Activated CD8-positive, alpha-beta memory T cell treated with anti-CD3 and anti-CD28 coated beads, Interleukin-2, amount 50 U/mL, for 48 hours (primary cell): Measurements from ENCODE around the gene CCDC70.

ENCODE experiments used
- DNase-seq: peaks from one replicate; pipeline ENCODE4 v3.0.0-alpha.2; 2020

The CCDC70 gene

GRCh38 chr13:51912091-51912490 is 50.3 kb downstream of the CCDC70 start:
- peak; percentile 25 for DNase-seq

DNA sequence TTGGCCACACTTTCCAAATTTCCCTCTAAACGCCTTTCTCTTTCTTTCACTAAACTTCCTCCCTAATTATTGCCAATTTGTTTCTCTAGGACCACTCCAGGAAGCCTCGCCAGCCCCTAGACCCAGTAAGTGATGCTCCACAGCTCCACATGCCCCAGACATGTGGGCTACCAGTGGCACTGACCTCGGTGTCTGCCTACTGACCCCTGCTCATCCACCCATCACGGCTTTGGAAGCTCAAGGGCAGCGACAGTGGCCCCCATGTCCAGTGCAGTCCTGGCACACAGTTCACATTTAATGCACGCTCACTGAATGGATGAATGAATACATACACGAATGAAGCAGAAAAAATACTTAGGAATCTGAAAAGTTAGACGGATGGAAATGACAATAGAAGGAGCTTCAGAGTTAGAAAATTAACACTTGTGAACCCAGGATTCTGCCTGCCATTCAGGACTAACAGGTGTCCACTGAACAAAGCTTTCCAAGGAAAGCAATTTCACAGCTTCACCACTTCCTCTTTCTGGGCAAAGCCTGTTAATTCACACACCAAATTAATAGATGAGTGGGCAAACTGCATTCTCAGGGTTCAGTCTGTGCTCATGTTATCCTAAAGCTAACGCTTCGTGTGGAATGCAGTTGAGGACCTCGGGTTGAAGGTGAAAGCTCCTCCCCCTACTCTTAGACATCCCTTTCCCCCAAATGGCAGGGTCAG is 50.9 kb downstream of the CCDC70 start:
- peak; percentile 15 for DNase-seq

DNA sequence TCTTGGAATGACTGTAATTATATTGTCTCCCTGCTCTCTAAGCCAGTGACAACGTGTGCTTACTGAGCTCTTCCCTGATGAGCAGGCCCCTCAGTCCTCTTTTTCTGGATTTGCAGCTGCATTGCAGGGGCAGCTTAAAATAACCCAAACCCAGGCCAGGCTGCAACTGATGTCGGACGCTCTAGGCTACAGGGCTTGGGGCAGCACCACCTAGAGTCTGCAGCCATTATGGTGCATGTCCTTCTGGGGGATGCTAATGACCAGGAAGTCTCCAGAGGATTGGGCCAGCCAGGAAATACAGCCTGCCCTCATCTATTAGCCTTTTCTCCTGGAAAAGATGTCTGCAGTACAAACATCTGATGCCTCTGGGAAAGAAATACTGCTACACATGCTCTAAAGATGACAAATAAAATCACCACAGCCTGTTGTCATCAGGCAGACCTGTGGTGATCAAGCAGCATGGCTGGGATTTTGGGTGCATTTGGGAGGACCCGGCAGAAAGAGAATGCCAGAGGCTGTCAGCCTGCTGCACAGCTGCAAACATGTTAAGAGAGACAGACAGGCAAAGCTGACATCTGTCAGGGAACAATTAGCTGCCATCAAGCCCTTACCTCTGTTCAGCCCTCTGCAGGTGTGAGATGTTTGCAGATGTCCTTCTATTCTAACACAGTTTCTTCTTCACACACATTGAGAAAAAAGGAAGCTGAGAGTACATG is 51.8 kb downstream of the CCDC70 start:
- DNase-seq, result peak; percentile 7

GRCh38 chr13:51914137-51914493 is 52.3 kb downstream of the CCDC70 start:
- DNase-seq, result no peak
